GM21360 (cell line): ENCODE data around the gene MINDY3.
"Not testable (repeated sequence)": the region's sequence is repeated elsewhere in the genome, so short reads cannot be mapped to it uniquely, and the experiment has no call there.

Experiments used
- ATAC-seq: cut with Tn5 transposase; IDR thresholded peaks from one replicate; pipeline ENCODE4 v1.9.1; 2021; ENCODE audit warnings: mild to moderate bottlenecking, moderate library complexity; ENCODE audit not compliant: unreplicated experiment

The MINDY3 gene

DNA sequence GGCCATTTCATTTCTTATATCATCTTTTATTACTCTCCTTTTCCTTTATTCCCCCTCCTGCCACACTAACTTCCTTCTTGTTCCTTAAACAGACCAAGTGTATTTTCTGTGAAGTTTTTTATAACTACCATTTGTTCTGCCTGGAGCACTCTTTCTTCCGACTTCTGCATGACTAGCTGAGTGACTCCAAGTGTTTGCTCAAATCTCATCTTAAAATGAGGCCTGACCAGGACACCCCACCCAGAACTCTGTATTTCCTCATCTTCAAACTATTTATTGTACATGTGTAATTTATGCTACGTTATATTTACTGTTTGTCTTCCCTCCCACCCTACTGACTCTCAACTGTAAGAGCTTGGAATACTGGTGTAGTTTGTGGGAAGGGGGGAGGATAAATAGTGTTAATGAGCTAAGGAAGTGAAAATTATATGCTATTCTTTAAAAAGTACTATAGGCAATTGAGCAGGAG, 3.2 kb downstream of the MINDY3 start:
- ATAC-seq, result no peak

GRCh38 chr10:15856328-15857015, 3.8 kb downstream of the MINDY3 start:
- no peak for ATAC-seq

GRCh38 chr10:15853800-15854199, 6.5 kb downstream of the MINDY3 start:
- ATAC-seq, result no peak

DNA sequence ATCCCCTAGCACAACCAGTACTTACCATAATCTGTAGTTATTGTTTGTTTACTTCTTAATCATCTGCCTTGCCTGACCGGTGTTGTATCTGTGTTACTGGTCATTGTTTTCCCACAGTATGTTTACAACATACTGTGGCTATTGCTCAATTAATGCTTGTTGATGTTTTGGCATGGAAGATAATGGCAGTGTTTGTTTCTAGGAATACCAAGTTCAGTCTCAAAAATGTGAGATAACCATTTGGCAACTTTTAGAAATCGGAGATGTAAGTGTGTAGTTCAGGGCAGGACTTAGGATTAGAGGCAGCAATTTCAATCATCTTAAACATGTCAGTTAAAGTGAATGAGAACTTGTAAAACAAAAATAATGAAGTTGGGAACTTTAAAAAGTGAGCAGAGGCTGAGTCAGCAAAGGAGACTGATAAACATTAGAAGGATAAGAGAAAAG, 8.2 kb downstream of the MINDY3 start:
- ATAC-seq, result no peak

- not testable (repeated sequence) for ATAC-seq
Observed at GRCh38 chr10:15850337-15850978, 9.8 kb downstream of the MINDY3 start.

DNA sequence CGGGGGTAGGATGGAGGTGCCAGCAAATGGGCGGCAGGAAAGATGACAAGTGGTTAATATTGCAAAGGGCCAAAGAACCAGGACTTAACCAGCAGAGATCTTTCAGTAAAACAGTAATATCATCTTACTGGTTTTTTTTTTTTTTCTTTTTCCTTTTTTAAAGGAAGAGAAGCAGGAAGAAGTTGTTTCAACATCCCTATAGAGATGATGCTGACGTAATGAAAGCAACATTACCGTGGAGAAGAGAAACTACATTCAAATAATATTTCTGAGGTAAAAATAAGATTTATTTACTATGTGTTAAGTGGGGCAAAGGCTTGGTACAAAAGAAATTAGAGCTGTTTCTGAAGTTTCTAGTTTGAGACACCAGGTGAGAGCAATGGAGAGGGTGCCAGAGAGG, 11.0 kb downstream of the MINDY3 start:
- no peak for ATAC-seq

DNA sequence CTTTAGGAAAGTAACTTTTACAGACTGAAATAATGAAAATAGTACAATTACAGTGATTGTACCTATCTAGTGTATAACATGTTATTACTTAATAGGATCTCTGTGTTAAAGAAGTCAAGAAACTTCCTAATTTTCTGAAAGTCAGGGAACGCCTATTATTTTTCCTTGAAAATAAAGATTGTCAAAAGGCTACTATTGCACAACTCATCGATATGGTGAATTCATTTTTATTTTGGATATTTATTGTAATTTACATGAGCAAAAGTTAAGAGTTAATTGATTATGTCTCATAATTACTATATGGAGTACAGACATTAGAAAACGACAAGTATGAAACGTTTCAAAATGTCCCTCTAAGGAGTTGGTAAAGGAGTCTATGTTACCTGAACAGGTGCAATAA, 12.8 kb downstream of the MINDY3 start:
- ATAC-seq, result no peak

DNA sequence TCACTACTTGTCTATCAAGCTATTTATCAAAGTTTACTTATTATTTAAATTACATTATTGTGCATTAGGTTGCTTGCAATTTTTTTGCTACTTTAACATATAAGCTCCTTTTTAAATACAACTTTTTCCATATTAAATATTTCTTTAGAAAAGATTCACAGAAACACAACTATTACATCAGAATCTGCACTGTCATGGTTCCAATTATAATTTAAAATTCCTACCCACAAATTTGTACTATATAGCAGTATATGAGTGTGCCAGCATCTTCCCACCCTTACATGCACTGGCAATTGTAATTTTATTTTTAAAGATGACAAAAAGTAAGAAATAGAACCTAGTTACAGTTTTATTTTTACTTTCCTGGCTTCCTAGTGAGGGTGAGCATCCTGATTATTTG, 15.8 kb downstream of the MINDY3 start:
- no peak for ATAC-seq

DNA sequence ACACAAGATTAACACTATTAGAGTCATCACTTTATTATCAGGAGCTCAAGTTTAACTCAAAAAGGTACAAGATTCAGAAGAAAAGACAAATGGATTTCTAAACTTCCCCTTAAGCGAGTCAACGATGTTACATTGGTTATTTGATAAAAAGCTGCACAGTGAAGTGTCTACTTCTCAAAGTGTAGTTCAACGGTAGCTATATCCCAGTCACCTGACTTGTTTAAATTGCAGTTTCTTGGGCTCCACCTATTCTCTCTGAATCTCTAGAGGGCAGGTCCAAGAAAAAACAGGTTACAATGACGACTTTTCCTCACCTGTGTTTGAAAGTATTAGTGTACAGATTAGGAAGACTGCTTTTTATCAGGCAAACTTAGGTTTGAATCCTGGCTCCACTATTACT, 16.6 kb downstream of the MINDY3 start:
- no peak for ATAC-seq

DNA sequence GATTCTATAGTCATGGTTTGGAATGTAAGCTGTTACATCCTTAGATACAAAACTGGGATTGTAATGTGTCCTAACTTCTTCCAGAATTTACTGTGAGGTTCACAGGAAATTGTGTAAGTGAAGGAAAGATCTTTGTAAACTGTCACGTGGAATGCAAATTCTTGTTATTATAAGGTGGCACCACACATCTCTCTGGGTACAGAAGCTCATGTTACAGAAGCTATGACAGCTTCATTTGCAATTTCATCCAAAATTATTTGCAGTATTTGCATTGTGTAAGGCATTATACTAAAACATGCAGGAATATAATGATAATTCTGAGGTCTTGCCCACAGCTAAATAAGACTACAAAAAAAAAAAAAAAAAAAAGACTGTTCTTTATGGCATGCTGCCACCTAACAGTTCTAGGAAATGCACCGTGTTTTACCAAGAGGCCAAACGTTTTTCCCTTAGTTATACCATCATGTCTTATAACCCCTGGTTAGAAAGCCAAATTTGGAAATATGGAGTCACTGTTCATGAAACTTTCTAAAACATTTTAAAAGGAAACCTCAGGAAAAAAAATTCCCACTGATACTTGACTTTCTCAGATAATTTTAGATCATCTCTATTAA, 17.6 kb downstream of the MINDY3 start:
- ATAC-seq, result no peak

- ATAC-seq, result no peak
Observed at GRCh38 chr10:15841696-15842095, 18.6 kb downstream of the MINDY3 start.

DNA sequence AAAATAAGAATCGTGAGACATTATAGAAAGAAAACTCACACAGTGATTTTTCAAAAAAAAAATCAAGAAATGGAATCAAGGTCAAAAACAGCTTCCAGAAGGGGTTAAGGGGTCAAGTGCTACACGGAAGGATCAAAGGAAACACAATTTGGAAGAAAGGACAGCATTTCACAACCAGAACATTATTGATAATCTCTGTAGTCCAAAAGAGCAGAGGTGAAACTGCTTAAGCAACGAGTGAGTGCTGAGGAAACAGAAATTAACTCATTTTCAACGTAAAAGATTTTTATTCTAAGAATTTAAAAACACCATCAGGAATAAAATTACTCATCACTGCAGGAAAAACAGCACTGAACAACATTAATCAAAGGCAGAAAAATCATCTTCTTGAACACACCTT, 23.5 kb downstream of the MINDY3 start:
- no peak for ATAC-seq

GRCh38 chr10:15829495-15829894, 30.8 kb downstream of the MINDY3 start:
- ATAC-seq, result no peak

DNA sequence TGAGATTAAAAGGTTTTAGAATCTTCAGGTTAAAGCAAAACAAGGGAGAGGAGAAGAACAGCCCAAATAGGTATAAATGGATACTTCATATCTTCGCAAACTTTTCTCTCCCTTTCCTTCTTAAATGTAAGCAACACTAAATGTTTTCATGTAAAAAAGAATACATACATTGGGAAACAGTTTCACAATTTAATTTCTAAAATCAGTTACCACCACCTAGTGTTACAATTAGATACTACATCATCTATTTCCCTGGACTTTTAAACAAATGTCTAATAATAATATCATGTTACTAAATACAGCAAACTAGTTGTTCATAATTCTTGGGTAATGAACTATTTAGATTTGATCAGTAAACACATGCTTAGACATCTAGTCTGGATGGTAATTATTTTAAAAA, 35.8 kb downstream of the MINDY3 start:
- no peak for ATAC-seq

DNA sequence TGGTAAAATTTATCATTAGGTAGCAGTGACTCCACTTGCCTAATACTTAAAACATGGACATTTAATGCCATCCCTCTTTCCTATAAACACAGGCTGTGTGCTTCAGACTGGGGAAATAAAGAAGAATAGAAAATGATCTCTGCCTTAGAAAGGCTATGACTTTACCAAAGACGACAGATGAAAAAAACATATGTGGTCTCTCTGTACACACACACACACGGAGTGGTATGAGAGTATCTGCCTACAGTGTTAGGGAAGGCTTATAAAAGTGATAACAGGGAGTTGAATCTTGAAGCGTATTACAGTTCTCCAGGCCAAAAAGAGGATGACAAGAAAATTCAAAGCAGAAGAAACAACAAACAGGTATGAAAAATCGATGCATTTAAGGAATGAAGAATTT, 38.2 kb downstream of the MINDY3 start:
- no peak for ATAC-seq

DNA sequence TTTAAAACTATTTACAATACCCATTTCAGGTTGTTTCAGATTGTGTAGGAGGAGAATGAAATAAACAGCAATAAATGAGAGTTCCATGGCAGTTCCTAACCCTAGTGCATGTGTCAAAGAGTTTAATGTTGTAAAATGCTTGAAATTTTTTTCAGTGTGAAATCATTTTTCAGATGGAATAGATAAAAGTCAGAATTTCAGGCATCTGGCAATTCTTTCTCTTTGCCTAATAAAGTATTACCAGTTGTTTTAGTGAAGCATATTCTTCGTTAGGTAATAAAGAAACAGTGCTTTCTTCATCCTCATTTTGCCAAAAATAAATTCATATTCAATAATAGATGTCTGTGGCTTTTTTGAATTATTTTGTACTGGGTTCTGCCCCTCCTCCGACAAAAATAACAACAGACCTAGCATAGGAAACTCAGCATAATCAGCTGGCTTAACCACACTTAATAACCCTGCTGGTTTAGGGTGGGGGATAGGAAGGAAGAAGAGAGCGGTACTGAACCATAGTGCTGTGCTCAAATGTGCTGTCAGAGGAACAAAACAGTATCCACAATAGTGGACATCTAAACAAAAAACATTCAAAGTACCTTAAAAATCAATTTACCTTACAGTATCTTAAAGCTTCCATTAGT, 39.1 kb downstream of the MINDY3 start:
- no peak for ATAC-seq

- ATAC-seq, result no peak
Observed at GRCh38 chr10:15817409-15818046, 42.8 kb downstream of the MINDY3 start.

GRCh38 chr10:15815242-15815885, 44.9 kb downstream of the MINDY3 start:
- no peak for ATAC-seq

GRCh38 chr10:15814565-15814964, 45.7 kb downstream of the MINDY3 start:
- ATAC-seq, result no peak

- ATAC-seq, result no peak
Observed at GRCh38 chr10:15813415-15813814, 46.9 kb downstream of the MINDY3 start.

- ATAC-seq, result no peak
Observed at GRCh38 chr10:15809450-15809849, 50.9 kb downstream of the MINDY3 start.
